Measurements from ENCODE around the gene PCNA. TPM values are rescaled to one million over a fixed set of nuclear protein-coding genes. Genes with fewer than 3 reads are reported as not detected.
A peak's percentile ranks its signal among the peaks of the same experiment; 100 is the strongest.

The PCNA gene
- total and polyA plus RNA-seq, 9 of the 15 experiments (the other 6 are each of a cell fraction or from before 2014, with no cell fraction given), result 213 to 390 (median 291) TPM

- TF ChIP-seq PREB (CRISPR knock-in tag; IDR thresholded peaks at IDR 0.05), result no peak
- TF ChIP-seq, protein P1, sequence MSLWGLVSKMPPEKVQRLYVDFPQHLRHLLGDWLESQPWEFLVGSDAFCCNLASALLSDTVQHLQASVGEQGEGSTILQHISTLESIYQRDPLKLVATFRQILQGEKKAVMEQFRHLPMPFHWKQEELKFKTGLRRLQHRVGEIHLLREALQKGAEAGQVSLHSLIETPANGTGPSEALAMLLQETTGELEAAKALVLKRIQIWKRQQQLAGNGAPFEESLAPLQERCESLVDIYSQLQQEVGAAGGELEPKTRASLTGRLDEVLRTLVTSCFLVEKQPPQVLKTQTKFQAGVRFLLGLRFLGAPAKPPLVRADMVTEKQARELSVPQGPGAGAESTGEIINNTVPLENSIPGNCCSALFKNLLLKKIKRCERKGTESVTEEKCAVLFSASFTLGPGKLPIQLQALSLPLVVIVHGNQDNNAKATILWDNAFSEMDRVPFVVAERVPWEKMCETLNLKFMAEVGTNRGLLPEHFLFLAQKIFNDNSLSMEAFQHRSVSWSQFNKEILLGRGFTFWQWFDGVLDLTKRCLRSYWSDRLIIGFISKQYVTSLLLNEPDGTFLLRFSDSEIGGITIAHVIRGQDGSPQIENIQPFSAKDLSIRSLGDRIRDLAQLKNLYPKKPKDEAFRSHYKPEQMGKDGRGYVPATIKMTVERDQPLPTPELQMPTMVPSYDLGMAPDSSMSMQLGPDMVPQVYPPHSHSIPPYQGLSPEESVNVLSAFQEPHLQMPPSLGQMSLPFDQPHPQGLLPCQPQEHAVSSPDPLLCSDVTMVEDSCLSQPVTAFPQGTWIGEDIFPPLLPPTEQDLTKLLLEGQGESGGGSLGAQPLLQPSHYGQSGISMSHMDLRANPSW (CRISPR knock-in tag; IDR thresholded peaks at IDR 0.05), result no peak
Observed at GRCh38 chr20:5153152-5153467, 33.4 kb upstream of the PCNA start (continued).

GRCh38 chr20:5150226-5151076, 30.7 kb upstream of the PCNA start:
- peak in 1 of 4 experiments; percentile 30 for DNase-seq (ENCODE audit: extremely low read depth in 1 of 4, low spot score in 3 of 4)
- Histone ChIP-seq H3K27ac (ENCODE audit: extremely low read depth, low read depth, low read length) (peak overlapping the region; percentile 10; the same call in 1 of the 3 replicates), H3K27me3 (ENCODE audit: control insufficient read depth in 2 of 2, insufficient read depth in 2 of 2, low read length in 2 of 2) (no peaks in the 10 kb centered on the region), H3K9me1 (ENCODE audit: control insufficient read depth, insufficient read depth, low read length) (no peaks in the 10 kb centered on the region), H2AFZ (ENCODE audit: low read depth, low read length) (peak overlapping the region; percentile 15; the same call in 1 of the 2 replicates), H3K36me3 (ENCODE audit: control insufficient read depth, insufficient read depth, low read length) (no peaks in the 10 kb centered on the region), H3K4me2 (ENCODE audit: insufficient read depth, low read length) (peak overlapping the region; percentile 11; the same call in 1 of the 2 replicates), H4K20me1 (replicated peaks; ENCODE audit: control insufficient read depth, insufficient read depth, low read length) (peaks cover 9% of the 10 kb centered on the region; the same call in 1 of the 2 replicates), H3K9me3 (replicated peaks; ENCODE audit: control insufficient read depth, insufficient read depth, low read depth, low read length) (no peaks in the 10 kb centered on the region), H3K9ac (ENCODE audit: insufficient read depth in 1 of 2, low read depth in 2 of 2, low read length in 2 of 2) (peak overlapping the region in 1 of 2 experiments; percentile 58; a peak in 2 of 4 replicates), H3K79me2 (ENCODE audit: control insufficient read depth, insufficient read depth, low read length) (peaks cover 28% of the 10 kb centered on the region), H3K4me1 (replicated peaks in 1 of 2; ENCODE audit: control insufficient read depth in 2 of 2, insufficient read depth in 2 of 2, low read length in 2 of 2) (peaks cover 10 to 11% of the 10 kb centered on the region in 2 experiments; a peak in 4 of 5 replicates), H3K4me3 (no peak overlapping the region)
- in situ Hi-C loops (cut with MboI) (no loop called here), intact Hi-C loops (cut with micrococcal nuclease) (no loop called here)
- ChIA-PET CTCF (ENCODE audit: low intra/inter-chr PET ratio) (no interaction called here), POLR2A (interaction anchor here (0.5 to 0.6 kb wide), 2 partner anchors 12 to 13 kb away, joined by 3 read pairs; no protein-coding TSS in a partner anchor)
- no TSS peak for BruUV-seq (replicated peaks)
- peak; percentile 67 for FAIRE-seq
- 54% methylated on average over 11 of the region's 13 CpGs for WGBS (ENCODE audit: insufficient coverage, low coverage, missing lambda C conversion rate)
- ATAC-seq, result peak; percentile 54
- no peak for TF ChIP-seq HSF4 (CRISPR knock-in tag; IDR thresholded peaks at IDR 0.05; ENCODE audit: borderline replicate concordance)
- TF ChIP-seq FUS (optimal IDR thresholded peaks at IDR 0.05; ENCODE audit: low read depth, low read length), result no peak
- TF ChIP-seq, protein P2, sequence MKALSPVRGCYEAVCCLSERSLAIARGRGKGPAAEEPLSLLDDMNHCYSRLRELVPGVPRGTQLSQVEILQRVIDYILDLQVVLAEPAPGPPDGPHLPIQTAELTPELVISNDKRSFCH (CRISPR knock-in tag; IDR thresholded peaks at IDR 0.05), result no peak
- TF ChIP-seq, protein P2 (tag; IDR thresholded peaks at IDR 0.05), result no peak
- TF ChIP-seq C11orf30 (IDR thresholded peaks at IDR 0.05; ENCODE audit: low read depth), result peak; percentile 60; the same call in 1 of the 2 replicates
- TF ChIP-seq MAFK (IDR thresholded peaks at IDR 0.05; ENCODE audit: low read length), result 0 out of 2 replicates have a peak, but pooled peaks have one; percentile 22
- TF ChIP-seq, protein P3, sequence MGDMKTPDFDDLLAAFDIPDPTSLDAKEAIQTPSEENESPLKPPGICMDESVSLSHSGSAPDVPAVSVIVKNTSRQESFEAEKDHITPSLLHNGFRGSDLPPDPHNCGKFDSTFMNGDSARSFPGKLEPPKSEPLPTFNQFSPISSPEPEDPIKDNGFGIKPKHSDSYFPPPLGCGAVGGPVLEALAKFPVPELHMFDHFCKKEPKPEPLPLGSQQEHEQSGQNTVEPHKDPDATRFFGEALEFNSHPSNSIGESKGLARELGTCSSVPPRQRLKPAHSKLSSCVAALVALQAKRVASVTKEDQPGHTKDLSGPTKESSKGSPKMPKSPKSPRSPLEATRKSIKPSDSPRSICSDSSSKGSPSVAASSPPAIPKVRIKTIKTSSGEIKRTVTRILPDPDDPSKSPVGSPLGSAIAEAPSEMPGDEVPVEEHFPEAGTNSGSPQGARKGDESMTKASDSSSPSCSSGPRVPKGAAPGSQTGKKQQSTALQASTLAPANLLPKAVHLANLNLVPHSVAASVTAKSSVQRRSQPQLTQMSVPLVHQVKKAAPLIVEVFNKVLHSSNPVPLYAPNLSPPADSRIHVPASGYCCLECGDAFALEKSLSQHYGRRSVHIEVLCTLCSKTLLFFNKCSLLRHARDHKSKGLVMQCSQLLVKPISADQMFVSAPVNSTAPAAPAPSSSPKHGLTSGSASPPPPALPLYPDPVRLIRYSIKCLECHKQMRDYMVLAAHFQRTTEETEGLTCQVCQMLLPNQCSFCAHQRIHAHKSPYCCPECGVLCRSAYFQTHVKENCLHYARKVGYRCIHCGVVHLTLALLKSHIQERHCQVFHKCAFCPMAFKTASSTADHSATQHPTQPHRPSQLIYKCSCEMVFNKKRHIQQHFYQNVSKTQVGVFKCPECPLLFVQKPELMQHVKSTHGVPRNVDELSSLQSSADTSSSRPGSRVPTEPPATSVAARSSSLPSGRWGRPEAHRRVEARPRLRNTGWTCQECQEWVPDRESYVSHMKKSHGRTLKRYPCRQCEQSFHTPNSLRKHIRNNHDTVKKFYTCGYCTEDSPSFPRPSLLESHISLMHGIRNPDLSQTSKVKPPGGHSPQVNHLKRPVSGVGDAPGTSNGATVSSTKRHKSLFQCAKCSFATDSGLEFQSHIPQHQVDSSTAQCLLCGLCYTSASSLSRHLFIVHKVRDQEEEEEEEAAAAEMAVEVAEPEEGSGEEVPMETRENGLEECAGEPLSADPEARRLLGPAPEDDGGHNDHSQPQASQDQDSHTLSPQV (IDR thresholded peaks at IDR 0.05), result peak; percentile 70
- TF ChIP-seq GTF2A2 (tag; IDR thresholded peaks at IDR 0.05), result no peak
- peak; percentile 39; the same call in 1 of the 2 replicates for TF ChIP-seq NFE2 (IDR thresholded peaks at IDR 0.05; ENCODE audit: low read depth)

Measured in K562 (cell line).